Astrocyte of the hippocampus (primary cell): ENCODE measurements around the gene PAFAH1B2.

Experiments
- DNase-seq: peaks from one replicate; pipeline ENCODE4 v3.0.0; 2011; ENCODE audit warnings: low read depth, low spot score

Gene PAFAH1B2

GRCh38 chr11:117220999-117221774 is 77.1 kb downstream of the PAFAH1B2 start:
- no peak for DNase-seq

- peak; percentile 57 for DNase-seq
Measured at GRCh38 chr11:117221775-117222517, 77.9 kb downstream of the PAFAH1B2 start.

- DNase-seq: no peak
Measured at GRCh38 chr11:117222991-117223740, 79.1 kb downstream of the PAFAH1B2 start.

GRCh38 chr11:117223741-117224689 is 79.9 kb downstream of the PAFAH1B2 start:
- DNase-seq: no peak

GRCh38 chr11:117225553-117226170 is 81.6 kb downstream of the PAFAH1B2 start:
- no peak for DNase-seq
